GM23338 (cell line): ENCODE data around the gene ADAMTS19. TPM values are rescaled to one million over a fixed set of nuclear protein-coding genes. Genes with fewer than 3 reads are reported as not detected.

Source experiments
- ATAC-seq: fragments of 200-7000 bp; cut with Tn5 transposase; 3 replicates; pipeline ENCODE4 v1.9.1; 2020
- DNase-seq: peaks from one replicate; pipeline ENCODE4 v3.0.0-alpha.2; 2015; ENCODE audit warnings: low spot score
- H2AFZ ChIP-seq: fragments of 200-600 bp; sonication (generic); 2 replicates; pipeline ENCODE4 v1.8.0; 2016; ENCODE audit warnings: antibody characterized with exemption, mild to moderate bottlenecking, moderate library complexity
- H3F3A ChIP-seq: fragments of 200-600 bp; sonication (generic); replicated peaks from 2 replicates; pipeline ENCODE4 v1.8.0; 2017; ENCODE audit warnings: antibody characterized with exemption, mixed run types, low read depth
- H3K27ac ChIP-seq: fragments of 200-600 bp; sonication (generic); 2 replicates; pipeline ENCODE4 v1.6.1; 2016; ENCODE audit warnings: low read depth
- H3K27me3 ChIP-seq: fragments of 200-600 bp; sonication (generic); 2 replicates; pipeline ENCODE4 v1.8.0; 2016; ENCODE audit warnings: mild to moderate bottlenecking, mixed run types, moderate library complexity; ENCODE audit not compliant: insufficient read depth
- H3K36me3 ChIP-seq: fragments of 200-600 bp; sonication (generic); 2 replicates; pipeline ENCODE4 v1.8.0; 2016; ENCODE audit warnings: mild to moderate bottlenecking; ENCODE audit not compliant: insufficient read depth
- H3K4me1 ChIP-seq: fragments of 200-600 bp; sonication (generic); 2 replicates; pipeline ENCODE4 v1.8.0; 2016; ENCODE audit warnings: mild to moderate bottlenecking, moderate library complexity; ENCODE audit not compliant: insufficient read depth
- H3K4me2 ChIP-seq: fragments of 200-600 bp; sonication (generic); 2 replicates; pipeline ENCODE4 v1.7.1; 2017; ENCODE audit warnings: mixed run types
- H3K4me3 ChIP-seq: fragments of 200-600 bp; sonication (generic); 2 replicates; pipeline ENCODE4 v1.6.1; 2016; ENCODE audit warnings: mixed run types
- H3K79me2 ChIP-seq: fragments of 200-600 bp; sonication (generic); replicated peaks from 2 replicates; pipeline ENCODE4 v1.8.0; 2017; ENCODE audit warnings: mild to moderate bottlenecking; ENCODE audit not compliant: insufficient read depth
- H3K9me2 ChIP-seq: fragments of 200-600 bp; sonication (generic); 2 replicates; pipeline ENCODE4 v1.8.0; 2017; ENCODE audit not compliant: insufficient read depth
- H4K20me1 ChIP-seq: fragments of 200-600 bp; sonication (generic); replicated peaks from 2 replicates; pipeline ENCODE4 v1.8.0; 2017; ENCODE audit warnings: mild to moderate bottlenecking; ENCODE audit not compliant: insufficient read depth
- H3K27ac Mint-ChIP-seq: 2 replicates; pipeline ENCODE4 v1.8.0; 2020; ENCODE audit warnings: inconsistent platforms, mild to moderate bottlenecking, moderate library complexity, mixed read lengths
- H3K27me3 Mint-ChIP-seq: 3 replicates; pipeline ENCODE4 v1.8.0; 2022; ENCODE audit warnings: low read depth, mild to moderate bottlenecking, moderate library complexity, mixed read lengths, inconsistent platforms; ENCODE audit not compliant: insufficient read depth, poor library complexity
- H3K36me3 Mint-ChIP-seq: 3 replicates; pipeline ENCODE4 v1.8.0; 2021; ENCODE audit warnings: low read depth, mild to moderate bottlenecking, inconsistent platforms, moderate library complexity, mixed read lengths
- H3K4me1 Mint-ChIP-seq: 3 replicates; pipeline ENCODE4 v1.8.0; 2020; ENCODE audit warnings: mild to moderate bottlenecking, inconsistent platforms, mixed read lengths
- H3K4me3 Mint-ChIP-seq: 3 replicates; pipeline ENCODE4 v1.8.0; 2021; ENCODE audit warnings: moderate library complexity, mild to moderate bottlenecking, inconsistent platforms, mixed read lengths
- H3K9me3 Mint-ChIP-seq: 3 replicates; pipeline ENCODE4 v1.8.0; 2020; ENCODE audit warnings: moderate library complexity, mild to moderate bottlenecking, inconsistent platforms, mixed read lengths
- CREB1 ChIP-seq: fragments of 250-450 bp; sonication (Bioruptor Pico); IDR thresholded peaks from 2 replicates; pipeline ENCODE4 v1.5.0; 2020; ENCODE audit warnings: low read depth, mild to moderate bottlenecking, moderate library complexity
- CTCF ChIP-seq, 2 experiments: fragments of 200-600 bp in 1 of 2; sonication (generic) in 1 of 2; conservative IDR thresholded peaks; 2 replicates each; pipeline versions ENCODE4 v1.5.1 to v1.6.1; 2016 to 2017; ENCODE audit warnings: antibody characterized with exemption in 2 of 2, low read depth in 2 of 2, mild to moderate bottlenecking in 2 of 2, moderate library complexity in 1 of 2
- ETS1 ChIP-seq: IDR thresholded peaks from 2 replicates; pipeline ENCODE4 v1.6.1; 2016; ENCODE audit warnings: antibody characterized with exemption
- EZH2 ChIP-seq: fragments of 200-600 bp; sonication (generic); IDR thresholded peaks from one replicate; pipeline ENCODE4 v1.8.0; 2017; ENCODE audit warnings: antibody characterized with exemption, mild to moderate bottlenecking, low read depth; ENCODE audit not compliant: unreplicated experiment
- EZH2phosphoT487 ChIP-seq: fragments of 200-600 bp; sonication (generic); IDR thresholded peaks from one replicate; pipeline ENCODE4 v1.8.1; 2018; ENCODE audit warnings: antibody characterized with exemption; ENCODE audit not compliant: unreplicated experiment
- JUNB ChIP-seq: IDR thresholded peaks from one replicate; pipeline ENCODE4 v1.6.1; 2016; ENCODE audit warnings: antibody characterized with exemption; ENCODE audit not compliant: unreplicated experiment
- NANOG ChIP-seq: IDR thresholded peaks from 2 replicates; pipeline ENCODE4 v1.6.1; 2016; ENCODE audit warnings: antibody characterized with exemption, borderline replicate concordance
- POLR2AphosphoS5 ChIP-seq: IDR thresholded peaks from 2 replicates; pipeline ENCODE4 v1.6.1; 2016; ENCODE audit warnings: antibody characterized with exemption, low read depth
- REST ChIP-seq: IDR thresholded peaks from one replicate; pipeline ENCODE4 v1.6.1; 2018; ENCODE audit warnings: antibody characterized with exemption; ENCODE audit not compliant: unreplicated experiment
- STAT1 ChIP-seq: IDR thresholded peaks from one replicate; pipeline ENCODE4 v1.6.1; 2016; ENCODE audit warnings: antibody characterized with exemption; ENCODE audit not compliant: unreplicated experiment
- ZNF114 ChIP-seq: fragments of 250-450 bp; sonication (Bioruptor Pico); IDR thresholded peaks from 2 replicates; pipeline ENCODE4 v1.5.0; 2020; ENCODE audit warnings: mild to moderate bottlenecking, moderate library complexity
- ZNF331 ChIP-seq: fragments of 250-450 bp; sonication (Bioruptor Pico); IDR thresholded peaks from 2 replicates; pipeline ENCODE4 v1.5.0; 2020; ENCODE audit warnings: low read depth, mild to moderate bottlenecking, moderate library complexity
- ZNF462 ChIP-seq: fragments of 250-450 bp; sonication (Bioruptor Pico); IDR thresholded peaks from 2 replicates; pipeline ENCODE4 v1.5.0; 2020; ENCODE audit warnings: mild to moderate bottlenecking, moderate library complexity
- polyA plus RNA-seq: library from polyadenylated mRNA; unstranded; fragments of >200 nt; fragmentation: Nextera tagmentation; extraction: Ambion mirVana; gene quantifications from 2 replicates; pipeline ENCODE4 v1.2.1, GENCODE V29; 2016
- total RNA-seq: library from RNA; depleted of rRNA; stranded (reverse); fragments of >200 nt; shearing (Covaris generic); gene quantifications from 2 replicates; pipeline ENCODE4 v1.2.3, GENCODE V29; 2014

The ADAMTS19 gene
- total and polyA plus RNA-seq, 2 experiments from 2014 or later = 6.0 to 27.4 TPM

GRCh38 chr5:129608350-129608749, 148.3 kb downstream of the ADAMTS19 start:
- Mint-ChIP-seq H3K27me3 (no peaks in the 10 kb centered on the region), H3K36me3 (peaks cover 29% of the 10 kb centered on the region), H3K9me3 (peaks cover 8% of the 10 kb centered on the region; the same call in 2 of the 3 replicates), H3K27ac (no peak overlapping the region), H3K4me3 (no peak overlapping the region), H3K4me1 (no peaks in the 10 kb centered on the region)
- no peaks in the 10 kb centered on the region for H3K36me3 ChIP-seq
- no peak overlapping the region for H3K4me2 ChIP-seq
- DNase-seq = no peak
- no peak for ATAC-seq
- no peaks in the 10 kb centered on the region for H3F3A ChIP-seq
- no peak overlapping the region for H3K27ac ChIP-seq
- H3K79me2 ChIP-seq = no peaks in the 10 kb centered on the region
- H3K27me3 ChIP-seq = no peaks in the 10 kb centered on the region
- no peak for TF ChIP-seq JUNB
- no peak for TF ChIP-seq CTCF (conservative IDR thresholded peaks at IDR 0.05; ENCODE audit: low read depth in 2 of 2)
- no peak for TF ChIP-seq ZNF462
- no peak for TF ChIP-seq ETS1
- no peak for TF ChIP-seq CREB1 (CRISPR knock-in tag)
- TF ChIP-seq ZNF331 = no peak
- no peak for TF ChIP-seq EZH2
- TF ChIP-seq POLR2AphosphoS5 = no peak
- no peak for TF ChIP-seq REST
- TF ChIP-seq NANOG = no peak
- TF ChIP-seq EZH2phosphoT487 = no peak
- no peak for TF ChIP-seq STAT1
- TF ChIP-seq ZNF114 = no peak
- no peaks in the 10 kb centered on the region for H4K20me1 ChIP-seq
- no peaks in the 10 kb centered on the region for H3K9me2 ChIP-seq
- H2AFZ ChIP-seq = no peak overlapping the region
- no peaks in the 10 kb centered on the region for H3K4me1 ChIP-seq
- H3K4me3 ChIP-seq = no peak overlapping the region
